Ishikawa (cell line): ENCODE measurements around the gene KLF16.

Source experiments
- EP300 ChIP-seq: IDR thresholded peaks from 2 replicates; pipeline ENCODE4 v1.6.1; 2012; ENCODE audit warnings: borderline replicate concordance
- FOXM1 ChIP-seq: IDR thresholded peaks from 2 replicates; pipeline ENCODE4 v1.6.1; 2012; ENCODE audit warnings: low read depth, borderline replicate concordance
- NFIC ChIP-seq: IDR thresholded peaks from 2 replicates; pipeline ENCODE4 v1.6.1; 2012
- RAD21 ChIP-seq: IDR thresholded peaks from 2 replicates; pipeline ENCODE4 v1.6.1; 2012; ENCODE audit warnings: low read depth
- TEAD4 ChIP-seq: IDR thresholded peaks from 2 replicates; pipeline ENCODE4 v1.6.1; 2012
- YY1 ChIP-seq: IDR thresholded peaks from 2 replicates; pipeline ENCODE4 v1.6.1; 2012; ENCODE audit warnings: low read depth
- ZBTB7A ChIP-seq: IDR thresholded peaks from 2 replicates; pipeline ENCODE4 v1.6.1; 2012; ENCODE audit warnings: low read depth
- TF ChIP-seq, protein P1 (sequence below): IDR thresholded peaks from 2 replicates; pipeline ENCODE4 v1.6.1; 2012; ENCODE audit warnings: low read depth, mild to moderate bottlenecking
- TF ChIP-seq, protein P2 (sequence below): IDR thresholded peaks from 2 replicates; pipeline ENCODE4 v1.6.1; 2012
- TF ChIP-seq, protein P3 (sequence below): IDR thresholded peaks from 2 replicates; pipeline ENCODE4 v1.6.1; 2012

DNA sequence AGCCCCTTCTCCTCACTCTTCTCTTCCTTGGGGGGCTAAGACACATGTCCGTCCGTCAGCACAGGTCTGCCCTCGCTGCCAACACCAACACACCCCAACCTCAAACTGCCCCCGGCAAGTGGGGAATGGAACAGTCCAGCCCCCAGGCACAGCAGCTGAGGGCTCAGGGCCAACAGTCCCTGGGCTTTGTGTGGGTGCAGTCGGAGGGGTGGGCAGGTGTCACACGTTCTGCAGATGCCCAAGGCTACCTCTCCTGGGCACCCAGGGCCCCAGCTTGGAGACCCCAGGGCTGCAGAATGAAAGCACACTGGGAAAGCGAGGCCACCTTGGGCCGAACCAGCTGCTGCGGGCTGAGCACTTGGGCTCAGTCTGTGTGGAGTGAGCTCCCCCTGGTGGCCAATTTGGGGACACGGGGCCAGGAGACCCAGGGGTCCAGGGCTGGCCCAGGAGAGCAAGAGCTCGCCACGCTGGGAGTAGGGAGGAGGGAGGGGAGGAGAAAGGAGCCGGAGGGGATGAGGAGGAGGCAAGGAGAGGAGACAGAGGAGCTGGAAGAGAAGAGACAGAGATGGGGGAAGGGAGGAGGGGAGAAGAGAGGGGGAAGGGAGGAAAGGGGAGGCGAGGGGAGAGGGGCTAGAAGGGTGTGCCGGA, 37.3 kb downstream of the KLF16 start:
- TF ChIP-seq, protein P1, sequence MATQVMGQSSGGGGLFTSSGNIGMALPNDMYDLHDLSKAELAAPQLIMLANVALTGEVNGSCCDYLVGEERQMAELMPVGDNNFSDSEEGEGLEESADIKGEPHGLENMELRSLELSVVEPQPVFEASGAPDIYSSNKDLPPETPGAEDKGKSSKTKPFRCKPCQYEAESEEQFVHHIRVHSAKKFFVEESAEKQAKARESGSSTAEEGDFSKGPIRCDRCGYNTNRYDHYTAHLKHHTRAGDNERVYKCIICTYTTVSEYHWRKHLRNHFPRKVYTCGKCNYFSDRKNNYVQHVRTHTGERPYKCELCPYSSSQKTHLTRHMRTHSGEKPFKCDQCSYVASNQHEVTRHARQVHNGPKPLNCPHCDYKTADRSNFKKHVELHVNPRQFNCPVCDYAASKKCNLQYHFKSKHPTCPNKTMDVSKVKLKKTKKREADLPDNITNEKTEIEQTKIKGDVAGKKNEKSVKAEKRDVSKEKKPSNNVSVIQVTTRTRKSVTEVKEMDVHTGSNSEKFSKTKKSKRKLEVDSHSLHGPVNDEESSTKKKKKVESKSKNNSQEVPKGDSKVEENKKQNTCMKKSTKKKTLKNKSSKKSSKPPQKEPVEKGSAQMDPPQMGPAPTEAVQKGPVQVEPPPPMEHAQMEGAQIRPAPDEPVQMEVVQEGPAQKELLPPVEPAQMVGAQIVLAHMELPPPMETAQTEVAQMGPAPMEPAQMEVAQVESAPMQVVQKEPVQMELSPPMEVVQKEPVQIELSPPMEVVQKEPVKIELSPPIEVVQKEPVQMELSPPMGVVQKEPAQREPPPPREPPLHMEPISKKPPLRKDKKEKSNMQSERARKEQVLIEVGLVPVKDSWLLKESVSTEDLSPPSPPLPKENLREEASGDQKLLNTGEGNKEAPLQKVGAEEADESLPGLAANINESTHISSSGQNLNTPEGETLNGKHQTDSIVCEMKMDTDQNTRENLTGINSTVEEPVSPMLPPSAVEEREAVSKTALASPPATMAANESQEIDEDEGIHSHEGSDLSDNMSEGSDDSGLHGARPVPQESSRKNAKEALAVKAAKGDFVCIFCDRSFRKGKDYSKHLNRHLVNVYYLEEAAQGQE, result no peak
- TF ChIP-seq EP300, result no peak
- TF ChIP-seq, protein P2, sequence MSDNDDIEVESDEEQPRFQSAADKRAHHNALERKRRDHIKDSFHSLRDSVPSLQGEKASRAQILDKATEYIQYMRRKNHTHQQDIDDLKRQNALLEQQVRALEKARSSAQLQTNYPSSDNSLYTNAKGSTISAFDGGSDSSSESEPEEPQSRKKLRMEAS, result no peak
- no peak for TF ChIP-seq YY1
- TF ChIP-seq RAD21, result peak; percentile 76
- TF ChIP-seq ZBTB7A, result peak; percentile 95
- no peak for TF ChIP-seq NFIC
- no peak for TF ChIP-seq TEAD4
- TF ChIP-seq FOXM1, result no peak
- TF ChIP-seq, protein P3, sequence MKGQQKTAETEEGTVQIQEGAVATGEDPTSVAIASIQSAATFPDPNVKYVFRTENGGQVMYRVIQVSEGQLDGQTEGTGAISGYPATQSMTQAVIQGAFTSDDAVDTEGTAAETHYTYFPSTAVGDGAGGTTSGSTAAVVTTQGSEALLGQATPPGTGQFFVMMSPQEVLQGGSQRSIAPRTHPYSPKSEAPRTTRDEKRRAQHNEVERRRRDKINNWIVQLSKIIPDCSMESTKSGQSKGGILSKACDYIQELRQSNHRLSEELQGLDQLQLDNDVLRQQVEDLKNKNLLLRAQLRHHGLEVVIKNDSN, result no peak
